ENCODE data around the gene RGS14.

RGS14 gene

DNA sequence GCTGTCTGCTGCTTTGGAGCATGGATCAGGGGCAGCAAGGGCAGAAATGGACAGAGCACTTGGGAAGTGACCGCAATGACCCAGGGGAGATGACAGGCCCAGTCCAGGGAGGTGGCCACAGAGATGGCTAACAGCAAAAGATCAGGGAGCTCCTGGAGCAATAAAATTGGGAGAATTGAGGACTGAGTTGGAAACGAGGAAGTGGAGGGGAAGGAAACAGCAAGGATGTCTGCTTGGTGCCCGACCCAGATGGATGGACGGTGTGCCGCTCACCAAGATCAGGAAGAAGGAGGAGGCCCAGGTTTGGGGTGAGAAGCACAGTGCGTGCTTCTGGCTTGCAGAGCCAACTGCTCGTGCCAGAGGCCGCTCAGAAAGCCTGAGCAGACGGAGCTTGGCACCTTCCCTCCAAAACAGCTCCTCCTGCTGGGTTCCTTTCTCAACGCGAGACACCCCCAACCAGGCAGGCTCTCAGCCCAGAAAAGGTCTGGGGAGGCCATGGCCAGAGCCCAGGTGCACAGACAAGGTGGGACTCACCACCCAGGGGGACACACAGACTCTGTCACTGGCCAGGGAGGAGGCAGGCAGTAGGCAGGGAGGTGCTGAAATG lies 24.8 kb downstream of the RGS14 start:
- peak in 3 of 14 donors; percentile 2 to 93 (median 26) for DNase-seq

GRCh38 chr5:177383181-177383580 lies 25.5 kb downstream of the RGS14 start:
- no peak for DNase-seq

GRCh38 chr5:177384134-177384533 lies 26.4 kb downstream of the RGS14 start, which contains the start of gene SLC34A1:
TSS of gene SLC34A1 (plus strand) at chr5:177384434. CDS start at chr5:177385742, 1,308 bp downstream.
- no peak for DNase-seq

DNA sequence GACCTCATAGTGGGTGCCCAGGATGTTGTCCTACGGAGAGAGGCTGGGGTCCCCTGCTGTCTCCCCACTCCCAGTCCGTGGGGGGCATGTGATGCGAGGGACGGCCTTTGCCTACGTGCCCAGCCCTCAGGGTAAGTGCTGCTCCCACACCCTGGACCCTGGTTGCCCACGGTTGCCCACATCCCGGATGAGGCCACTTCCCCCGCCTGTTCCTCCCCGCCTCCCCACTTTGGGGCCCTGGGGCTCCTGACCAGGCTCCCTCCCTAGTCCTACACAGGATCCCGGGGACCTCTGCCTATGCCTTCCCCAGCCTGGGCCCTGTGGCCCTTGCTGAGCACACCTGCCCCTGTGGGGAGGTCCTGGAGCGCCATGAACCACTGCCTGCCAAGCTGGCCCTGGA lies 28.0 kb downstream of the RGS14 start:
- DNase-seq = no peak

DNA sequence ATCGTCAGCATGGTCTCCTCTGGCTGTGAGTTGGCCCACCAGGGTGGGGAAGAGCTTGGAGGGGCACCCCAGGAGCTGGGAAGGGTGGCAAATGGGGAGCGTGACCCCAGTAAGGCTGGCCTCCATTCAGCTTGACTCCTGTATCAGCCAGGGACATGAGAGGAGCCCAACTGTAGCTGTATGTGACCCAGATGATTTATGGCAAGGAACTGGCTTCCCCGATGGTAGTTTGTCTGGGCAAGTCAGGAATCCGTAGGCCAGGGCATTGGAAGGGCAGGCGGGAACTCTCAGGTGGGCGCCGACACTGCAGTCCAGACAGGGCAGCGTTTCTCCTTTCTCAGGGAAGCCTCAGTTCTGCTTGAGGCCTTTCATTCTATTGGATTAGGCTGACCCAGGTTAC lies 28.8 kb downstream of the RGS14 start:
- no peak for DNase-seq

DNA sequence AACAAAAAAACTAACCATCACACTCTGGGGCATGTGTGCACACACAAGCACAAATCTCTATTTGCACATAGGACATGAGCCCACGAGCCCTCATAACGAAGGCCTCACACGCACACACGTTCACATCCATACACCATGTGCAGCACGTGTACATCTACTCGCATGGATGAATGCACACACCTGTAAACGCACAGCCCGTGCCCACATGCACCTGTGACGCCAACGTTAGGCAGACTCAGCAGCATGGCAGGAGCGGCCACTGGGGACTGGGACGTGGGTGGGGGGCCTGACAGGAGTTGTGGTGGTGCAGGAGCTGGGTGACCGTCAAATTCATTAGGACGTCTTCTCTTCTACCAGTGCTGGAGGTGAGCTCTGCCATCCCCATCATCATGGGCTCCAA lies 29.7 kb downstream of the RGS14 start:
- no peak for DNase-seq

GRCh38 chr5:177388521-177389052 lies 30.9 kb downstream of the RGS14 start:
- DNase-seq = no peak

- peak in 1 of 14 donors; percentile 24 for DNase-seq
Observed at GRCh38 chr5:177389241-177390169, 31.8 kb downstream of the RGS14 start.

DNA sequence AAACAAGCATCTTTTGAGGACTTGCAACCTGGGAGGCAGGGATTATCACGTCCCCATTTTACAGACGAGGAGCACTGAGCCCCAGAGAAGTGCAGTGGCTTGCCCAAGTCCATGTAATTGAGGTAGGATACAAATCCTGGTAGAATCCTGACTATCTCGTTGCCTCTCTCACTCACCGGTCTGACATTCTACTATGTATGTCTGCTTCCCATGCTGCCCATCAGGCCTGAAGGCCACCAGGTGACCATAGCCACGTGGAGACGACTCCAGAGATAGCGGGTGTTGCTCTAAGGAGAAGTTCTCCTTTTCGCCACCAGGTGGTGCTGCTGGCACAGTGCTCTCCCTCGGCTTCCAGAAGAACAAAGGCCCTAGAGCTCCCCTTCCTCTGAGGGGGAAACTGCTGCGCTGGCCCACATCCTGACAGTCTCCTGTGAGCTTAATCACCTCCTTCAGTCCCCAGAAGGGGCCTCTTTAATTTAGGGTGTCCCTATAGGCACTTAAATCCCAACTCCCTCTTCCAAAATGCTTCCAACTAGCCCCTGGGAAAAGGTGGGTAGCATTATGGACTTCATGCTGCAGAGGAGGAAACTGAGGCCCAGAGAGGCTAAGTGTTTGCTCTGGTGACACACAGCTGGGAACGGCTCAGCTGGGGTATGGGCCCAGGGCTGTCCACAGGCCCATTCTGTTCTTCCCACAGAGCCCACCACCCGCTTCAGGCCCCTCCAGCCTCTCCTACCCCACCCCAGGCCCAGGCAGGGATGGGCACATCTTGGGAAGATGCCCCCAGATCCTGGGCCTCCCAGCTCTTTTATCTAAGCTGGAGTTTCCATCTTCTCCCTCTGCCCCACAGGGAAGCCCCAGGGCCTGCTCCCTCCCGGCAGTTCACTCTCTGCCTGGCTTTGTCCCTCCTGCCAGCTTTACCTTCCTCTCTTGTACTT lies 32.9 kb downstream of the RGS14 start:
- DNase-seq = peak in 13 of 14 donors; percentile 1 to 76 (median 54)

DNA sequence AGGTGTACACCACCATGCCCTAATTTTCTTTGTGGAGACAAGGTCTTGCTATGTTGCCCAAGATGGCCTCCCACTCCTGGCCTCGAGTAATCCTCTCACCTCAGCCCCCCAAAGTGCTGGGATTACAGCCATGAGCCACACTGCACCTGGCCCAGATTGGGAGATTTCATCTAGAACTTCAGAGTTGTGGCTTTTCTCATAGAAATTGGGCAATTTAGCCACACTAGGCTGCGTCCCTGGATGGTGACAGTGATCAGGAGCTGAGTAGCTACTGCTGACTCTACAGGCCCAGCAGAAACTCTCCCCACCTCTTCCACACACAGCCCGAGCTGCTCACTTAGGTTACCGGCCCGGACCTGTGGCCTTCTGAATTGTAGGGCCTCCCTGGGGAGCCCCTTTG lies 35.0 kb downstream of the RGS14 start:
- no peak for DNase-seq

- no peak for DNase-seq
Observed at GRCh38 chr5:177393206-177393765, 35.6 kb downstream of the RGS14 start.

- DNase-seq = no peak
Observed at GRCh38 chr5:177393990-177394389, 36.3 kb downstream of the RGS14 start.

DNA sequence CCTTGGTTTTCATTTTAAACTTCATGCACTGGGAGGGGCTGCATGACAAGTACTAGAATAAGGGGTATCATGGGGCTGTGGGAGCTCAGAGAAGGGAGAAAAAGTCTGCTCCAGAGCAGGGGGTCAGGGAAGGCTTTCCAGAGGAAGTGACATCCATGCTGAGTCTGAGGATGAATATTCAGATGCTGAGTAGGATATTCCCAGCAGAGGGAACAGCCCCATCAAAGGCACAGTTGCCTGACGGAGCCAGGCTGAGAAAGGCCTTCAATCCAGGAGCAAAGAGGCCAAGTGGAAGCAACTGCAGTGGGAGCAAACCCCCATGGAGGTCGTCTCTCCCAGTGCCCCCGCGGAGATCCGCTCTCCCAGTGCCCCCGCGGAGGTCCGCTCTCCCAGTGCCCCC lies 38.4 kb downstream of the RGS14 start:
- DNase-seq = no peak

DNA sequence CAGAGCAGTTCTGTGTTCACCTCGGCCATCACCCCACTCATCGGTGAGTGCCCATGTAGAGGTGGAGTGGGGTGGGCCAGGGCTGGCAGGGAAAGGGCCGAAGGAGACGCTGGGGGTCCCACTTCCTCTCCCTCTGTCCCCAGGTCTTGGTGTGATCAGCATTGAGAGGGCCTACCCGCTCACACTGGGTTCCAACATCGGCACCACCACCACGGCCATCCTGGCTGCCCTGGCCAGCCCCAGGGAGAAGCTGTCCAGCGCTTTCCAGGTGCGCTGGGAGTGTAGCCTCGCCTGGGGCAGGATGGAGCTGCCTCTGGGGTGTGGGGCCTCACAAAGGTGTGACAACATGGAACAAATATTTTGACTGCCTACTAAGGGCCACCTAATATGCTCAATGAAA lies 39.1 kb downstream of the RGS14 start:
- no peak for DNase-seq

- no peak for DNase-seq
Observed at GRCh38 chr5:177397875-177398390, 40.2 kb downstream of the RGS14 start.

DNA sequence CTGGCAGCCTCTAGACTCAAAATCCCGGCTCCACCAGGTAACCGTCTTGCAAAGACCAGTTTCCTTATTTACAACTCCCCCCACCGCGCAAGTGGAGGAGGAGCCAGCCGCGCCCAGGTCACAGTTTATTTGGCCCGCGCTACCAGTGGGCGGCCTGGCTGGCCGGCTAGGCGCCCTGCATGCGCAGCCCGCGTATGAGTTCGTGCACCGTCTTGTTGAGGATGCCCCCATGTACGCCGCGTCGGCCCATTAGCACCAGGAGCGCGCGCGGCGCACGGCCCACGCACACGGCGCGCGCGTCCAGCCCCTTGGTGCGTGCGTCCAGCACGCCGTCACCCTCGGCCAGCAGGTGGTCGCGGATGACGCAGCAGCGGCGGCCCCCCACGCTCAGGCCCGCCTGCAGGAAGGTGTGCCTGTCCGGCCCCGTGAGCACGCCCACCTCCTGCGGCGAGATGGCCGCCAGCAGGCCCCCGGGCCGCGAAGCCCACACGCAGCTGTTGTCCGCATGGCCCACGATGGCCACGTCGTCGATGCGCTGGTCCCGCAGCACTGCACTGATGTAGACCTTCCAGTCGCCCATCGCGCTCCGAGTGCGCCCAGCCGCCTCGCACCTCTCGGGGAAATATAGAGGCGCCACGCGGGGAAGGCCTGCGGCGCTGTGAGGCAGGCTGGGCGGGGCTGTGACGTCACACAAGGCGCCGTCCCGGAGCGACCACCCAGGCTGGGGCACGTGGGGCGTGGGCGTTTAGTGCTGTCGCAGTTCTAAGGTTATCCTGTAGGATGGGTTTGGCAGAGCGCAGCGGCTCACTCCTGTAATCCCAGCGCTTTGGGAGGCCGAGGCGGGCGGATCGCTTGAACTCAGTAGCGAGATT lies 42.5 kb downstream of the RGS14 start, which contains the start of gene PFN3:
Gene PFN3, minus strand, starts transcription at position 665 of the 872 bp plus-strand sequence. Its CDS starts 85 bp downstream, at position 580.
- no peak for DNase-seq

- DNase-seq = peak in 1 of 14 donors; percentile 31
Observed at GRCh38 chr5:177402271-177403043, 44.7 kb downstream of the RGS14 start.

DNA sequence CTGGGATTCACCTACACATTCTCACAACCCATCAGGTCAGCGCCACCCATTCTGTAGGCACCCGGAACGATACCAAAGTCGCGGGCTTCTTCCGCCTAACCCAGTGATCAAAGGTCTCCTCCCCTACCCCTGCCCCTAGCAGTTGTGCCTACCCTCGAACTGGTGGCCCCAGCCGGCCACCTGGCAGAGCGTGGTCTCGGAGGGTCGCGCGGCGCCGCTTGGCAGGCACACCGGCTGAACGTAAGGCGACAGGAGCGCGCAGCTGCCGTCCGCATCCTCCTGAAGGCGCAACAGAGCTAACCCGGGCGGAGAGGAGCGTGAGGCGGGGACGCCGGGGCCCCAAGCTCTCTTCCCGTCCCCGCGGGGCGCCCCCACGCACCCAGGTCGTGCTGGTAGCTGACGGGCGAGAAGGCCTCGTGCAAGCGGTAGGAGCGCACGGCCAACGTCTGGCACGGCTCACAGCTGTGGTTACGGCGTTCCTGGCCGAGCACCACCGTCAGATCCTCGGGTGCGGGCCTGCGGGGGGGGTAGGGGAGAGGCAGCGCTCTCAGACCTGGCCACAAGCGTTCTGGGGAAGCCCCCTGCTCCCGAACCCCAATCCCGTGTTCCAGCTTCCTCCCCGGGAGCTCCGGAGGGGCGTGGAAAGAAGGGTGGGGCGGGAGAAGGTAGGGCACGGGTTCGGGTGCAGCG lies 45.5 kb downstream of the RGS14 start:
- DNase-seq = no peak
